ENCODE measurements around the gene PRMT5. TPM values are rescaled to one million over a fixed set of nuclear protein-coding genes. Genes with fewer than 3 reads are reported as not detected.

PRMT5 gene
- total RNA-seq (2022; extraction: Qiagen RNA extraction; ENCODE audit: low read depth): 106 to 126 TPM (median 120 TPM) in 5 replicates

DNA sequence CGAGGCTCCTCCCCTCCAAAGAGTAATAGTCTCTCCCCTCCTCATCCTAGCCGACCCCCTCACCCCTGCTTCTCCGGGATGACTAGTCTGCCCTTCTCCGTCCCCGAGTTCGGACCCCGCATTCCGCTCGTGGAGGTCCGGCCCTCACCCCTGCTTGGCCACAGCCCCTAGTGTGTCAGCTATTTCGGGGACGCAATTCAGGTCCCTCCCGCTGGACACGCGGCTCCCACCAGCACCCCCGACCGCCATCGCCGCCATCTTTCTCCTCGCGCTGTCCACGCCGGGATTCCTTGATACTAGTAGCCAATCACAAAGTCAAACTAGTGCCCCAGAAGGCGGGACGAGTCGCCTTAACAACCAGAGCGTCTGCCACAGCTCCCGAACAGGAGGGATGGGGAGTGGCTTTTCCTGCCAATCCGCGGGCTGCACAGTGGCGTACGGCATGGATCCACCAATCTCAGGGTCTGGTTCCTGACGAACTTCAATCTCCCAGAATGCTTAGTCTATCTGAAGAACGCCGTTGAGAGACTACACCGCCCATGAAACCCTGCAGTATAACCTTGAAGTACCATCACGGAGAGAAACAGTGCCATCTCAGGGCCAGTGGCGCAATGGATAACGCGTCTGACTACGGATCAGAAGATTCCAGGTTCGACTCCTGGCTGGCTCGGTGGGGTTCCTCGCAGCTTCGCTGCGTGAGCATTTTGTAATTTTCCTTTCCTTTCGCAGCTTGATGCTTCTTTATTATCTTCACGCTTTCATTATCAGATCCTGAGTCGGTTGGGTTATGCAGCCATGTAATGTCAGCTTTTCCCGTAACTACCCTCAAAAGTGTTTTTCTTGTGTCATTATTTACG, at the start of gene PRMT5:
TSS of gene PRMT5 (minus strand) at position 273 of the 857 bp plus-strand sequence. CDS start at position 258, 15 bp downstream.

GRCh38 chr14:22918804-22919600, 10.2 kb downstream of the PRMT5 start, which contains the start of gene RBM23:
Gene RBM23 (minus strand): TSS chr14:22919149.

DNA sequence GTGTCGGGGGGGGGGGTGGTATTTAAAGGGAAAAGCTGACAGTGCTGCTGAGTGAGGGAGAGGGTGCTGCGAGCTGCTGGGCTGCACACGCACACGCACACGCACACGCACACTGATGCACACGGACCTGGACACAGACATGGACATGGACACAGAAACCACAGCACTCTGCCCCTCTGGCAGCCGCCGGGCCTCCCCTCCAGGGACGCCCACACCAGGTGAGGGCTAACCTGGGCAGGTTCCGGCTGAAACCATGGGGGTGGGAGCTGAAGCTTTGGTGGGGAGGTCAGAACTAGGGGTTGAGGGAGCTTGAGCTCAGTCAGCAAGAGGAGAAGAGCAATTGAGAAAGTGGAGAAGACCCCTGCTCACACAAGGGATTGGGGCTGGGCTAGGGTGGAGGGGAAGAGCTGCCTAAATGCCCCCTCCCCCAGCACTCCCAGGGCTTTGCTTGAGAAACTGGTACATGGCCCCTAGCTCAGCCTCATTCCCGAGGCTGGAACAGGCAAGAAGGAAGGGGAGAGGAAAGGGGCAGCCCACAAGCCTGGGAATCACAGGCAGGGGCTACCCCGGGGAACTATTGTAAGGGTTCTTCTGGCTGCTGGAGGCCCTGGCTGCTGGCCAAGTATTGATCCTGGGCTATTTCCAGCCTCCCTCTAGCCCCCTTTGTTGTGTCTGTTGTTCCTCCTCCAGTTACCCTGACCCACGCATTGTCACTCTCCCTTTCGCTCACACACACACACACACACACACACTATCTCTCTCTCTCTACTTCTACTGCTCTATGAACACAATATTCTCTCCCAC, 45.8 kb downstream of the PRMT5 start, which contains the start of gene REM2:
TSS of gene REM2 (plus strand) at position 50 of the 804 bp plus-strand sequence. CDS start at position 116, 66 bp downstream.

GRCh38 chr14:22871224-22872032, 57.7 kb downstream of the PRMT5 start, which contains the start of gene LRP10:
Gene LRP10 (plus strand): TSS chr14:22871740. CDS start chr14:22872304, 564 bp downstream.

Other genes starting within 250 kb of the PRMT5 start
- gene OXA1L, start 162.7 kb downstream of the PRMT5 start, total RNA-seq (2022; extraction: Qiagen RNA extraction; ENCODE audit: low read depth): 142 to 166 TPM (median 162 TPM) in 5 replicates
- gene SLC7A7, start 113.9 kb downstream of the PRMT5 start, total RNA-seq (2022; extraction: Qiagen RNA extraction; ENCODE audit: low read depth): 9.2 to 15.7 TPM (median 11.5 TPM) in 5 replicates
- 133 to 211 TPM (median 184 TPM) in 5 replicates for gene MRPL52, start 99.5 kb downstream of the PRMT5 start, total RNA-seq (2022; extraction: Qiagen RNA extraction; ENCODE audit: low read depth)
- gene MMP14, start 92.8 kb downstream of the PRMT5 start, total RNA-seq (2022; extraction: Qiagen RNA extraction; ENCODE audit: low read depth): 0.61 to 0.91 TPM (median 0.84 TPM) in 5 replicates
- gene LRP10, start 57.6 kb downstream of the PRMT5 start, total RNA-seq (2022; extraction: Qiagen RNA extraction; ENCODE audit: low read depth): 60.9 to 85.0 TPM (median 77.1 TPM) in 5 replicates
- 0.26 to 0.38 TPM (median 0.33 TPM) in 5 replicates for gene REM2, start 46.2 kb downstream of the PRMT5 start, total RNA-seq (2022; extraction: Qiagen RNA extraction; ENCODE audit: low read depth)
- gene RBM23, start 10.2 kb downstream of the PRMT5 start, total RNA-seq (2022; extraction: Qiagen RNA extraction; ENCODE audit: low read depth): 66.0 to 72.5 TPM (median 68.1 TPM) in 5 replicates
- gene HAUS4, start 27.7 kb upstream of the PRMT5 start, total RNA-seq (2022; extraction: Qiagen RNA extraction; ENCODE audit: low read depth): 33.6 to 37.6 TPM (median 37.4 TPM) in 5 replicates
- gene AJUBA, start 53.2 kb upstream of the PRMT5 start, total RNA-seq (2022; extraction: Qiagen RNA extraction; ENCODE audit: low read depth): 34.2 to 45.0 TPM (median 38.1 TPM) in 5 replicates
- 2.4 to 3.6 TPM (median 3.2 TPM) in 5 replicates for gene C14orf93, start 80.8 kb upstream of the PRMT5 start, total RNA-seq (2022; extraction: Qiagen RNA extraction; ENCODE audit: low read depth)
- gene PSMB5, start 105.5 kb upstream of the PRMT5 start, total RNA-seq (2022; extraction: Qiagen RNA extraction; ENCODE audit: low read depth): 301 to 337 TPM (median 325 TPM) in 5 replicates
- gene PSMB11, start 112.8 kb upstream of the PRMT5 start, total RNA-seq (2022; extraction: Qiagen RNA extraction; ENCODE audit: low read depth): not detected in 5 replicates
- gene CDH24, start 128.1 kb upstream of the PRMT5 start, total RNA-seq (2022; extraction: Qiagen RNA extraction; ENCODE audit: low read depth): 3.0 to 5.1 TPM (median 4.5 TPM) in 5 replicates
- gene ACIN1, start 165.8 kb upstream of the PRMT5 start, total RNA-seq (2022; extraction: Qiagen RNA extraction; ENCODE audit: low read depth): 107 to 118 TPM (median 110 TPM) in 5 replicates
- 76.3 to 112 TPM (median 109 TPM) in 5 replicates for gene C14orf119, start 166.1 kb upstream of the PRMT5 start, total RNA-seq (2022; extraction: Qiagen RNA extraction; ENCODE audit: low read depth)
- not detected in 5 replicates for gene CIROP, start 175.6 kb upstream of the PRMT5 start, total RNA-seq (2022; extraction: Qiagen RNA extraction; ENCODE audit: low read depth)
- not detected in 5 replicates for gene CEBPE, start 189.9 kb upstream of the PRMT5 start, total RNA-seq (2022; extraction: Qiagen RNA extraction; ENCODE audit: low read depth)

Measured in A549 treated with CpdA at 1 μM for 4 hours (cell line).